ENCODE data around the gene EMP1. TPM values are rescaled to one million over a fixed set of nuclear protein-coding genes. Genes with fewer than 3 reads are reported as not detected.
"Not testable (repeated sequence)": the region's sequence is repeated elsewhere in the genome, so short reads cannot be mapped to it uniquely, and the experiment has no call there.

Gene EMP1
- polyA plus RNA-seq, 12 donors, result 93.7 to 319 (median 170) TPM

GRCh38 chr12:13255792-13256691 is 59.5 kb downstream of the EMP1 start:
- DNase-seq, result peak; percentile 94

- DNase-seq, result no peak
Measured at GRCh38 chr12:13256692-13257045, 60.1 kb downstream of the EMP1 start.

GRCh38 chr12:13257356-13257875 is 60.9 kb downstream of the EMP1 start:
- DNase-seq, result no peak

GRCh38 chr12:13258197-13258596 is 61.7 kb downstream of the EMP1 start:
- DNase-seq, result peak; percentile 54

GRCh38 chr12:13258717-13259119 is 62.2 kb downstream of the EMP1 start:
- DNase-seq, result no peak

- not testable (repeated sequence) for DNase-seq
Measured at GRCh38 chr12:13259625-13260024, 63.1 kb downstream of the EMP1 start.

- DNase-seq, result not testable (repeated sequence)
Measured at GRCh38 chr12:13267826-13268225, 71.3 kb downstream of the EMP1 start.

GRCh38 chr12:13268581-13268980 is 72.1 kb downstream of the EMP1 start:
- no peak for DNase-seq

Other genes with a start within 250 kb of the EMP1 start
- gene GPRC5D, start 244.6 kb upstream of the EMP1 start, polyA plus RNA-seq (ENCODE audit: insufficient read length in 12 of 12), result under 1 TPM in 7 of 12 donors, not detected in 5; 0.18 to 0.84 (median 0.52) TPM
- gene HEBP1, start 196.5 kb upstream of the EMP1 start, polyA plus RNA-seq (ENCODE audit: insufficient read length in 12 of 12), result 10 to 100 TPM in 11 of 12 donors, not detected in 1; 35.7 to 56.1 (median 39.2) TPM
- gene FAM234B, start 152.3 kb upstream of the EMP1 start, polyA plus RNA-seq (ENCODE audit: insufficient read length in 12 of 12), result 1 to 10 TPM in 11 of 12 donors, not detected in 1; 3.1 to 8.2 (median 5.0) TPM
- 10 to 100 TPM in 4 of 12 donors, 1 to 10 TPM in 7, not detected in 1; 2.7 to 17.4 (median 8.1) TPM for gene GSG1, start 93.1 kb upstream of the EMP1 start, polyA plus RNA-seq (ENCODE audit: insufficient read length in 12 of 12)

All from muscle of arm (tissue), 12 donors.